Measurements from ENCODE around the gene EP400.

Gene EP400

GRCh38 chr12:131987552-131987951 lies 37.8 kb downstream of the EP400 start:
- DNase-seq: no peak

- no peak for DNase-seq
Measured at GRCh38 chr12:131988054-131988796, 38.5 kb downstream of the EP400 start.

- DNase-seq: no peak
Measured at GRCh38 chr12:131989021-131989420, 39.3 kb downstream of the EP400 start.

GRCh38 chr12:131990066-131990979 lies 40.6 kb downstream of the EP400 start:
- no peak for DNase-seq

DNA sequence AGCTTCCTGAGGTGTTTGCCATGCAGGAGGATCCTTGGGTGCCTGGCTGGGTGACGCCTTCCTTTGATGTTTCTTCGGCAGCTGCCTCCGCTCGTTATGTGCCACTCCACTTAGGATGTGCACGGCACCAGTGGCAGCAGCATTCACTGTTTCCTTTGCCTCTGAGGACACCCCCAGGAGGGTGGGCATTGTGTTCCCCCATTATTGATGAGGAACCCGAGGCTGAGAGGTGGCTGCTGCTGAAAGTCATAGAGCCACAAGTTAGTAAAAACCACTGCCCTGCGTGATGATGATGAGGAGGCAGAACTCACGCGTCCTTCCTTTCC lies 41.2 kb downstream of the EP400 start:
- no peak for DNase-seq

- DNase-seq: no peak
Measured at GRCh38 chr12:131991816-131992430, 42.2 kb downstream of the EP400 start.

DNA sequence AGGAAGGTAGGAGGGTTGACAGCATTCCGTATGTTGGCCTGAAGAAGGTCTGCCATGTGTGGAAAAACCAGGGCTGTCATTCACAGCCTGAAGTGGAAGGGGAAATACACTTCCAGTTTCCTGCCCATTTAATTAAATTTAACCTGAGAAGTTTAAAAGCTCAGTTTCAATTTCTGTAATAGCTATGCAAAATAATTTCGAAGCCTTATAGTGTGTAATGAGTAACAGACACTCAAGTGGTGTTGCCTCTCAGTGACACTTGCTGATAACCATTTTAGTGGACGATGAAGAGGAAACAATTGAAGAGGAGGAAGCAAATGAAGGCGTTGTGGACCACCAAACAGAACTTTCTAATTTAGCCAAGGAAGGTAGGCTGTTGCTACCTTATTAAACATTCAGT lies 44.8 kb downstream of the EP400 start:
- DNase-seq: no peak

DNA sequence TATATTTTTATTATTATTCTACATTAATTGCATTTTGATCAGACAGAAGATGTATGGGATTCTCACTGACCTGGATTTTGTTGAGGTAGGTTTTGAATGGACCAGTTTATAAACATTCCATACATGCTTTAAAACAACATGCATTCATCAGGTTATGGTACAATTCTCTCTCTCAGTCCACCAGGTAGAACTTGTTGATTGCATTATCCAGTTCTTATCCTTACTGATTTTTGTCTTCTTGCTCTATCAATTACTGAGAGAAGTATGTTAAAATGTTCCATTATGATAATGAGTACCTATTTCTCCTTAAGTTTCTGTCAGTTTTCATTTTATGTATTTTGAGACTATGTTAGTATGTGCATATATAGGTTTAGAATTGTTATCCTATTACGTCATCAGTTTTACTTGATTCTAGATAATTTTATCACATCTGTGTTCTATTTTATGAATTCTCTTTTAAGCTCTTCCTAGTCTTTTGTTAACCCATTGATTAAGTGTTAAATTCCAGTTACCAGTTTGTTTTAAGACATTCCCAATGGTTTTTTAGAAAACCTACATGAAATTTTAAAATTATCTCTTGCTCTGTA lies 50.6 kb downstream of the EP400 start:
- no peak for DNase-seq

GRCh38 chr12:132003846-132004245 lies 54.1 kb downstream of the EP400 start:
- no peak for DNase-seq

- DNase-seq: no peak
Measured at GRCh38 chr12:132004946-132005345, 55.2 kb downstream of the EP400 start.

GRCh38 chr12:132006056-132006680 lies 56.4 kb downstream of the EP400 start:
- no peak for DNase-seq

GRCh38 chr12:132007041-132007440 lies 57.3 kb downstream of the EP400 start:
- no peak for DNase-seq

DNA sequence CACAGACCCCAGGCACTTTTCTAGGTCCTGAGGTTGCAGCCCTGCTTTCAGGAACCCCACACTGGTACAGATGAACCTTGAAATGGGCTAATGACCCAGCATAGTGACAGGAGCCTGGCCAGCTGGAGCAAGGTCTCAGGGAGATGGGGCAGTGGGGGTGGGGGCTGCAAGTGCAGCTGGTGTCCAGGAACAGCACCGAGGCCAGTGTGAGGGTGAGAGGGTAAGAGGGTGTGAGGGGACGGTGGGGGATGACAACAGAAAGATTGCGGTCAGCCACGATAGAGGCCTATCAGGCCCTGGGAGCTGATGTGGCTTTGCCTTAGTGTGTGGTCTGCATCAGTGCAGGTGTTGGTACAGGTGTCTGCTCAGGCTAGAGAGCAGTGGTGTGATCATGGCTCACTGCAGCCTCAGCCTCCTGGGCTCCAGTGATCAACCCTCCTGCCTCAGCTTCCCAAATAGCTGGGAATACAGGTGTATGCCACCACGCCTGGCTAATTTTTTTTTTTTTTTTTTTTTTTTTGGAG lies 59.7 kb downstream of the EP400 start:
- DNase-seq: no peak

- DNase-seq: no peak
Measured at GRCh38 chr12:132012919-132013568, 63.3 kb downstream of the EP400 start.

DNA sequence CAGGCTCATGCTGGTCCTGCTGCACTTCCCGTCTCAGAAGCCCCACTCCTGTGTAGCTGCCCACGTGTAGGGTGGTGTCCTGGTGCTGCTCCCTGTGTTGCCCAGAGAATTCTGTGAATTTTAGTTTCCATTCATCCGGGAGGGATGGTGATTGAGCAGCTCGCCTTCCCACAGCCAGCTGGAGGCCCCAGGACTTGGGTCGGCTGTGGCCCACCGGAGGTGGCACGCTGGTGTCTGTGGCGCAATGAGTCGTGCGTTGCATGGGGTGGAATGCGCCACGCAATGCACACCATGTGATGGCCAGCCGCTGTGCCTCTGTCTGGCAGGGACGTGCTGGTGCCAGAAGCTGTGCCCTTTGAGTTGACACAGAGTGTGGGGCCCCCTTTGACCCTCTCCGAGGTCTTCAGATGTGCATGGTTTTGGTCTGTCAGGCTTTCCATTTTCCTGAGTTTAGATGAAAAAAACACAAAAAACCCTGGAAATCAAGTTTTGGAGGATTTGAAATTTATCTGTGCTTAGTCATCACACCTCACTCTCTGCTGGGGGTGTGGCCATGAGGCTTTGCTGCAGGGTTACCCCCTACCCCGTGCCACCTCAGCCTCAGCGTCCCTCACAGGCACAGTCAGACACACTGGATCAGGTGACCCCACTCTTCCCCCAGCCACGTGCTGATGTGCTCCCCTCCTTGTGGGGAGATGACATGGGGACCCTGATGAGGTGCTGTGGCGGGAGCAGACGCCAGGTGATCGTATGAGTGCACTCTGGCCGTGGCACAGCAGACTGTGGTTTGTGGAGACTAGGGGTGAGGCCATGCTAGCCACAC lies 64.6 kb downstream of the EP400 start:
- DNase-seq: no peak

GRCh38 chr12:132014915-132015280 lies 65.2 kb downstream of the EP400 start:
- DNase-seq: no peak

GRCh38 chr12:132015686-132016430 lies 66.1 kb downstream of the EP400 start:
- no peak for DNase-seq

GRCh38 chr12:132018193-132018916 lies 68.6 kb downstream of the EP400 start:
- no peak for DNase-seq

GRCh38 chr12:132019891-132020290 lies 70.1 kb downstream of the EP400 start:
- no peak for DNase-seq

GRCh38 chr12:132020292-132020691 lies 70.5 kb downstream of the EP400 start:
- no peak for DNase-seq

Measured in activated CD4-positive, alpha-beta T cell treated with anti-CD3 and anti-CD28 coated beads, Interleukin-2, amount 50 U/mL, for 48 hours (primary cell).